Chondrocyte (in vitro differentiated cells): ENCODE data around the gene INSYN2B. TPM values are rescaled to one million over a fixed set of nuclear protein-coding genes. Genes with fewer than 3 reads are reported as not detected.

Experiments
- DNase-seq: peaks from one replicate; pipeline ENCODE4 v3.0.0; 2021; ENCODE audit warnings: mixed read lengths, low spot score
- H3K27ac Mint-ChIP-seq: one replicate; pipeline ENCODE4 v1.8.0; 2021; ENCODE audit warnings: mild to moderate bottlenecking, moderate library complexity, mixed read lengths; ENCODE audit not compliant: unreplicated experiment
- H3K27me3 Mint-ChIP-seq: 2 replicates; pipeline ENCODE4 v1.8.0; 2021; ENCODE audit warnings: low read depth, mixed read lengths
- H3K36me3 Mint-ChIP-seq: 2 replicates; pipeline ENCODE4 v1.8.0; 2021; ENCODE audit warnings: low read depth, mixed read lengths
- H3K4me1 Mint-ChIP-seq: 2 replicates; pipeline ENCODE4 v1.8.0; 2021; ENCODE audit warnings: low read depth, mild to moderate bottlenecking, mixed read lengths
- H3K4me3 Mint-ChIP-seq: one replicate; pipeline ENCODE4 v1.8.0; 2021; ENCODE audit warnings: mild to moderate bottlenecking, moderate library complexity, mixed read lengths; ENCODE audit not compliant: unreplicated experiment
- H3K9me3 Mint-ChIP-seq: 2 replicates; pipeline ENCODE4 v1.8.0; 2021; ENCODE audit warnings: low read depth, mixed read lengths
- CTCF ChIP-seq: fragments of 200-600 bp; sonication (generic); IDR thresholded peaks from 2 replicates; pipeline ENCODE4 v1.5.0; 2021; ENCODE audit warnings: antibody characterized with exemption, mild to moderate bottlenecking, moderate library complexity
- total RNA-seq: library from RNA; stranded (reverse); gene quantifications from 3 replicates; pipeline ENCODE4 v1.2.1, GENCODE V29; 2021

Gene INSYN2B
- total RNA-seq, 1 donor from 2014 or later = 0.12 TPM

- TF ChIP-seq CTCF = no peak
- Mint-ChIP-seq H3K4me3 (no peak overlapping the region), H3K4me1 (no peaks in the 10 kb centered on the region)
These were observed 40.6 kb downstream of the INSYN2B start for GRCh38 chr5:169939731-169940130.

GRCh38 chr5:169938439-169938838 lies 41.9 kb downstream of the INSYN2B start:
- TF ChIP-seq CTCF = no peak
- no peak overlapping the region for H3K27ac Mint-ChIP-seq
- no peak overlapping the region for H3K4me3 Mint-ChIP-seq
- no peaks in the 10 kb centered on the region for H3K36me3 Mint-ChIP-seq
- no peaks in the 10 kb centered on the region for H3K9me3 Mint-ChIP-seq
- H3K27me3 Mint-ChIP-seq = no peaks in the 10 kb centered on the region
- H3K4me1 Mint-ChIP-seq = no peaks in the 10 kb centered on the region
- DNase-seq = no peak

More at GRCh38 chr5:169939731-169940130, 40.6 kb downstream of the INSYN2B start:
- Mint-ChIP-seq H3K27ac (no peak overlapping the region), H3K36me3 (no peaks in the 10 kb centered on the region), H3K9me3 (no peaks in the 10 kb centered on the region), H3K27me3 (no peaks in the 10 kb centered on the region)
- no peak for DNase-seq

- H3K4me1 Mint-ChIP-seq = no peaks in the 10 kb centered on the region
- no peak for DNase-seq
- no peak for TF ChIP-seq CTCF
- H3K9me3 Mint-ChIP-seq = no peaks in the 10 kb centered on the region
- H3K27ac Mint-ChIP-seq = no peak overlapping the region
- H3K36me3 Mint-ChIP-seq = no peaks in the 10 kb centered on the region
- H3K27me3 Mint-ChIP-seq = no peaks in the 10 kb centered on the region
- H3K4me3 Mint-ChIP-seq = no peak overlapping the region
These were observed 44.5 kb downstream of the INSYN2B start for GRCh38 chr5:169935762-169936161.

GRCh38 chr5:169934990-169935389 lies 45.3 kb downstream of the INSYN2B start:
- H3K4me1 Mint-ChIP-seq = no peaks in the 10 kb centered on the region
- no peak overlapping the region for H3K27ac Mint-ChIP-seq
- H3K27me3 Mint-ChIP-seq = no peaks in the 10 kb centered on the region
- no peaks in the 10 kb centered on the region for H3K9me3 Mint-ChIP-seq
- H3K4me3 Mint-ChIP-seq = no peak overlapping the region
- no peak for TF ChIP-seq CTCF
- DNase-seq = no peak
- no peaks in the 10 kb centered on the region for H3K36me3 Mint-ChIP-seq

GRCh38 chr5:169933616-169934015 lies 46.7 kb downstream of the INSYN2B start:
- Mint-ChIP-seq H3K27me3 (no peaks in the 10 kb centered on the region), H3K27ac (no peak overlapping the region)

More at GRCh38 chr5:169933616-169934015, 46.7 kb downstream of the INSYN2B start:
- Mint-ChIP-seq H3K36me3 (no peaks in the 10 kb centered on the region), H3K9me3 (no peaks in the 10 kb centered on the region), H3K4me3 (no peak overlapping the region), H3K4me1 (no peaks in the 10 kb centered on the region)
- DNase-seq = no peak
- no peak for TF ChIP-seq CTCF
